H4 (cell line): Measurements from ENCODE around the gene THRA. TPM values are rescaled to one million over a fixed set of nuclear protein-coding genes. Genes with fewer than 3 reads are reported as not detected.

Source experiments
- total RNA-seq: library from RNA; depleted of rRNA; stranded (reverse); fragments of >200 nt; shearing (Covaris generic); gene quantifications from 2 replicates; pipeline ENCODE4 v1.2.3, GENCODE V29; 2014; rRNA removed

Gene THRA
- total RNA-seq, 1 experiment from 2014 or later: 13.6 TPM

Other genes starting within 250 kb of the THRA start
- gene IKZF3, start 198.7 kb upstream of the THRA start, total RNA-seq: 0.04 TPM in 1 of 2 replicates, not detected in the other
- gene ZPBP2, start 194.8 kb upstream of the THRA start, total RNA-seq: not detected in 2 replicates
- gene GSDMB, start 144.3 kb upstream of the THRA start, total RNA-seq: 0.10 TPM in 1 of 2 replicates, not detected in the other
- gene ORMDL3, start 135.4 kb upstream of the THRA start, total RNA-seq: 21.8 and 24.0 TPM in 2 replicates
- not detected in 2 replicates for gene LRRC3C, start 135.2 kb upstream of the THRA start, total RNA-seq
- not detected in 2 replicates for gene GSDMA, start 100.0 kb upstream of the THRA start, total RNA-seq
- gene PSMD3, start 82.2 kb upstream of the THRA start, total RNA-seq: 165 and 172 TPM in 2 replicates
- not detected in 2 replicates for gene CSF3, start 47.5 kb upstream of the THRA start, total RNA-seq
- gene MED24, start 8.6 kb upstream of the THRA start, total RNA-seq: 33.9 and 44.5 TPM in 2 replicates
- 0.39 and 2.2 TPM in 2 replicates for gene NR1D1, start 37.6 kb downstream of the THRA start, total RNA-seq
- 38.4 and 39.1 TPM in 2 replicates for gene MSL1, start 59.0 kb downstream of the THRA start, total RNA-seq
- 19.5 and 19.9 TPM in 2 replicates for gene CASC3, start 77.6 kb downstream of the THRA start, total RNA-seq
- 0.23 and 0.74 TPM in 2 replicates for gene RAPGEFL1, start 114.5 kb downstream of the THRA start, total RNA-seq
- 3.2 and 6.2 TPM in 2 replicates for gene WIPF2, start 156.3 kb downstream of the THRA start, total RNA-seq
- gene CDC6, start 224.9 kb downstream of the THRA start, total RNA-seq: 48.0 and 62.5 TPM in 2 replicates
- 17.7 and 19.7 TPM in 2 replicates for gene RARA, start 246.2 kb downstream of the THRA start, total RNA-seq